HG03159 (cell line): ENCODE measurements around the gene KIF14.
A peak's percentile ranks its signal among the peaks of the same experiment; 100 is the strongest.
"Not testable (repeated sequence)": the region's sequence is repeated elsewhere in the genome, so short reads cannot be mapped to it uniquely, and the experiment has no call there.

Experiments
- ATAC-seq: cut with Tn5 transposase; IDR thresholded peaks from one replicate; pipeline ENCODE4 v1.9.1; 2021; ENCODE audit warnings: mild to moderate bottlenecking, moderate library complexity; ENCODE audit not compliant: unreplicated experiment

KIF14 gene

DNA sequence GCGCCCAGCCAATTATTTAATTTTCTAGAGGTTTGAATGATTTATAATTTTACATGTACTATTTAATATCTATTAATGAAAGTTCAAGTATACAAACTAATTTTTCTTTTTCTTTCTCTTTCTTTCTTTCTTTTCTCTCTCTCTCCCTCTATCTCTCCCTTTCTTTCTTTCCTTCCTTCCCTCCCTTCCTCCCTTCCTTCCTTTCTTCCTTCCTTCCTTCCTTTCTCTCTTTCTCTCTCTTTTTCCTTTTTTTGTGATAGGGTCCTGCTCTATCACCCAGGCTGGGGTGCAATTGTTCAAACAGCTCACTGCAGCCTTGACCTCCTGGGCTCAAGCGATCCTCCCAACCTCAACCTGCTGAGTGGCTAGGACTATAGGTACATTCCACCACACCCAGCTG lies 16.1 kb upstream of the KIF14 start:
- no peak for ATAC-seq

- ATAC-seq: no peak
These were observed 13.9 kb upstream of the KIF14 start for GRCh38 chr1:200634261-200635122.

DNA sequence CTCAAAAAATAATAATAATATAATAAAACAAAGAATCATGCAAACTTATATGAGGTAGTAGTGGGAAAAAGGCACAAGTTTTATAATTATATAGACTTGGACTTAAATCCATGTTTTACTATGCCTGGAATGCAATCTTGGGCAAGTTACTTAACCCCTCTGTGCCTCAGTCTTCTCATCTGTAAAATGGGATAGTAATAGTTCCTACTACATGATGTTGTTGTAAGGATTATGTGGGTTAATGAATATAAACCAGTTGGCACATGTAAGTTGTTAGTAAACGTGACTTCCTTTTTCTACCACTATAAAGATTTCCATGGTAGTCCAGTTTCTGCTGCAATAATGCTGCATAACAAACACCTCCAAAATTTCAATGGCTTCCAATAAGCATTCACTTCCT lies 10.8 kb upstream of the KIF14 start:
- no peak for ATAC-seq

DNA sequence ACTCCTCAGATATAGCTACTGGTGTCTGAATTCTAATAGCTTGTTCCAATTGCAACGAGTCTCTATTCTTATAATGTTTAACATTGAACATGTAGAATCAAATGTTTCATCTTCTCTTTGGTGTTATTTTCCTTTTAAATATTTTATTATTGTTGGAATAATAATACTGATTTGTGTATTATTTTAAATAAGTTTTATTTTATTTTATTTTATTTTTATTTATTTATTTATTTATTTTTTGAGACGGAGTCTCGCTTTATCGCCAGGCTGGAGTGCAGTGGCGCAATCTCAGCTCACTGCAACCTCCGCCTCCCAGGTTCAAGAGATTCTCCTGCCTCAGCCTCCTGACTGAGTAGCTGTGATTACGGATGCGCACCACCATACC lies 10.0 kb upstream of the KIF14 start:
- ATAC-seq: not testable (repeated sequence)

- ATAC-seq: no peak
These were observed 9.4 kb upstream of the KIF14 start for GRCh38 chr1:200629876-200630514.

GRCh38 chr1:200628223-200628881 lies 7.8 kb upstream of the KIF14 start:
- ATAC-seq: peak; percentile 65

DNA sequence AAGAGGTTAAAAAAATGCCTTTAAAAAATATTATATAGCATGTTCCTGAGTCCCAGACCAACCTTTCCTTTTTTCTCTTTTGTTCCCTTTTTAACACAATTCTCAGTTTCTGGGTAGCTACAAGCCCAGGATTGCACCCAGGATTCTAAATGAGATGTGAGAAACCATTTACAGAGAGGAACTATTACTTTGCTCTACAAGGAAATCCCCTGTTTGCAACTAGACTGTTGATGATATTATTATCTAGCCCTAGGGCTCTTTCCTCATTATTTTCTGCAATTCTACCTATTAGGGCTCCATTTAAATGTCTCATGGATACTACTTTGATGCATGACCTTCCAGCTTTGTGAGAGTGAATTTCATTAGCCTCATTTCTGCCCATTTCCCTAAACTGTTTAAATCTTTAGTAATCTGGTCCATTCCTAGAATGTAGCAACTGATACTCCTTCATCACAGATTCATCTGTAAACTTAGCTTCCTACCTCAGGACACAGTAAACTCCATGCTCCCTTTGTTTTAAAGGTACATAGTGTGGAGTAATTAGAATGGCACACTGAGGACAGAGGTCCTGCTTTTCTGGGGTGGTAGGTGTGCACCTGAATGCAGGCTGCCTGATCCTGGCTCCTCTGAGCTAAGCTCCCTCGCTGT lies 7.1 kb upstream of the KIF14 start:
- no peak for ATAC-seq

DNA sequence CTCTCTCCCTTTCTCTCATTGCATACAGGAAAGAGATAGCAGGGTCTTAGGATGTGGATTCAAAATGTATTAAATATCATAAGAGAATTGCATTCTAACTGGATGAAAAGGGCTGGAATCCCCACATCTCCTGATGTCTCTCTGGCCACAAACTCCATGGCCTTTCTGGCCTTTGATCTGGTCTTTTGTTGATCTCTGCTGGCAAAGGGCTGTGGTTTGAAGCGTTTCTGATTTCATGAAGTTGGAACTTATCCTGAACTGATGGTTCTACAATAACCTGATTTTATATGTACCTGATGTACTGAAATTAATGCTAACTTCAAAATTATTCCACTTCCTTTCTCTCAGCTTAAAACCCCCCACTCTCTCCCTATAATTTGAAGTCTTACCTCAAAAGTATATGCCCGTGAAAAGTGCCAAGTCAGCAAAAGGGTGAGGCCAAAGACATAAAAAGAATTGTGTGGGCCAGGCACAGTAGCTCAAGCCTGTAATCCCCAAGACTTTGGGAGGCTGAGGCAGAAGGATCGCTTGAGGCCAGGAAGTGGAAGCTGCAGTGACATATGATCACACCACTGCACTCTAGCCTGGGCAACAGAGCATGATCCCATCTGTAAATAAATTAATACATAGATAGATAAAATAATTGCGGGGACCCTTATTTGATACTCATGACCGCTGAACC lies 6.4 kb upstream of the KIF14 start:
- ATAC-seq: no peak

DNA sequence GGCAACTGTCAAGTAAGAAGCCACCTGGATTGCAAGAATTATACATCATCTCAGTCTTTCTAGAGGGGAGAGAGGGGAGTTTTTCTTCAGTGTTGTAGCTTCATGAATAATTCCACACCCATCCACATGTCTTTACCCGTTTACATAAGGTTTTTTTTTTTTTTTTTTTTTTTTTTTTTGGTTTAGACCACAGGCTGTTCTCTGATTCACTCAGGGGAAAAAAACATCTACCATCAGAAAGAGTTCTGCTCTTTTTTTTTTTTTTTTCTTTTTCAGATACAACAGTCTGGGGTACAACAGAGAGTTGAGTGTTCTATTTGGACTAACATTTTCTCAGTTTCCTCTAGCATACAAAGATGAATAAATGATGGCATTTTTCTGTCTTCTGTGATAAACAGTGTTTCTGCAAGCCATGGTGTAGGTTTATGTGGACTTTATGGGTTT lies 4.9 kb upstream of the KIF14 start:
- no peak for ATAC-seq

- no peak for ATAC-seq
These were observed 4.3 kb upstream of the KIF14 start for GRCh38 chr1:200624679-200625335.

- ATAC-seq: no peak
These were observed 668 bp downstream of the KIF14 start for GRCh38 chr1:200619894-200620272.

GRCh38 chr1:200610846-200611245 lies 9.7 kb downstream of the KIF14 start:
- no peak for ATAC-seq

- ATAC-seq: no peak
These were observed 17.9 kb downstream of the KIF14 start for GRCh38 chr1:200602632-200603031.

- no peak for ATAC-seq
These were observed 30.6 kb downstream of the KIF14 start for GRCh38 chr1:200590001-200590400.

DNA sequence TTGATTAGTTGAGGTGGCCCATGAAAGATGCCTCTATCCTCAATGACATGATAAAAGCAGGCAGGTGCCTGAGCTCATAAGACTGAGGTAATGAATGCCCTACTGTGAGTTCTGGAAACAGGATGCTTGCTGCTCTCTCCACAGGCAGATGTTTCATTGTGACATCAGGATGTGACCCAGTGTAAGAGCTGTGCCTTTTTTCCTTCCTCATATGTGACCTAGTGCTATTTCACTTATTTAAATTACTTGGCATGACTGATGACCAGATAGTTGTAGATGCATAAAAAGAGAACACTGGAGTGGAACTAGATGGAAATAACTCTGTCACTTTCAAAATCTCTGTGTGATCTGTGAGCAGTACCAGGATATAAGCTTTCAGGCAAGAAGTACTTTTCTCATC lies 31.9 kb downstream of the KIF14 start:
- ATAC-seq: peak; percentile 76

- ATAC-seq: no peak
These were observed 56.2 kb downstream of the KIF14 start for GRCh38 chr1:200564319-200564718.

- ATAC-seq: peak; percentile 31
These were observed 58.7 kb downstream of the KIF14 start for GRCh38 chr1:200561856-200562214.

GRCh38 chr1:200558866-200559459 lies 61.6 kb downstream of the KIF14 start:
- no peak for ATAC-seq

DNA sequence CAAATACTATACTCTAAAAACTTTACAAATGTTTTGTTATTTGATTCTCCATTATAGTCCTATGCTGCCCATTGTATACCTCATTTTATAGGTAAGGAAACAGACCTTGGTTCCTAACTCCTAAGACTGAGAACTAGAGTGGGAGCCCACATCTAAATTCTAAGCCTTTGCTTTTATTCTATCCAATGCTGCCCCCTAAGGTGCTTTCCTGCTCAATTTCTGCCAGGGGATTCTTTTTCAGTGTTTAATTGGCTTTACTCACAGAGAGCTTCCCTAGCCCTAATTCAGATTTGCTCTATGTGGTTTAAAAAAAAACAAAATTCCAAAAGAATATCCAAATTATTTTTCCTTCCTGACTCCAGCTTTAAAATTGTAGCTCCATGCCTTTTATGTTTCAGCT lies 64.5 kb downstream of the KIF14 start:
- no peak for ATAC-seq

GRCh38 chr1:200552737-200553136 lies 67.8 kb downstream of the KIF14 start:
- ATAC-seq: not testable (repeated sequence)
